SH-SY5Y (cell line): ENCODE results near the gene ADGRB2.

ENCODE experiments used
- GATA2 ChIP-seq: IDR thresholded peaks from 2 replicates; pipeline ENCODE4 v1.6.1; 2011; ENCODE audit warnings: mild to moderate bottlenecking, low read depth, low read length
- GATA3 ChIP-seq: IDR thresholded peaks from 2 replicates; pipeline ENCODE4 v1.6.1; 2011; ENCODE audit warnings: low read depth, mild to moderate bottlenecking, low read length, moderate library complexity

ADGRB2 gene

DNA sequence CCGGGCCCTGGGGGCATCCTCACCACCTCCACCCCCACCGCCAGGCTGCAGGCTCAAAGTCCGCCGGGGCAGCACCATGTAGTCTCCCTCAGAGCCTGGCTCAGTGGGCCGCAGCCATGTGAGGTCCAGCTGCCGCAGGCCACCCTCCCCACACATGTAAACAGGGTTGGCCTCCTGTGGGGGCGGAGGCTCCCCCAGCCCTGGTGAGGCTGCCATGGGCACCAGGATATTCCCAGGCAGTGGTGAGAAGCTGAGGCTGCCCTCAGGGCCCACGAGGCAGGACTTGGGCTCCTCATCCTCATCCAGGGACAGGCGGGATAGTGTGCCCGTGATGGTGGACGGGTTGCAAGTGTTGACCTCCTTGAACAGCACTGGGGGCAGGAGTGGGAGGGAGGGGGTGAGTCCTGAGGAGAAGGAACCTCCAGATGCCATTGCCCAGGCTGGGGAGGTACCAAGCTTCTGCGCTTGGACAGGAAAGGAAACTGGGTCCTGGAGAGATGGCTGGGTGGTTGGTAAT lies 33.0 kb downstream of the ADGRB2 start:
- TF ChIP-seq GATA2: no peak
- no peak for TF ChIP-seq GATA3

DNA sequence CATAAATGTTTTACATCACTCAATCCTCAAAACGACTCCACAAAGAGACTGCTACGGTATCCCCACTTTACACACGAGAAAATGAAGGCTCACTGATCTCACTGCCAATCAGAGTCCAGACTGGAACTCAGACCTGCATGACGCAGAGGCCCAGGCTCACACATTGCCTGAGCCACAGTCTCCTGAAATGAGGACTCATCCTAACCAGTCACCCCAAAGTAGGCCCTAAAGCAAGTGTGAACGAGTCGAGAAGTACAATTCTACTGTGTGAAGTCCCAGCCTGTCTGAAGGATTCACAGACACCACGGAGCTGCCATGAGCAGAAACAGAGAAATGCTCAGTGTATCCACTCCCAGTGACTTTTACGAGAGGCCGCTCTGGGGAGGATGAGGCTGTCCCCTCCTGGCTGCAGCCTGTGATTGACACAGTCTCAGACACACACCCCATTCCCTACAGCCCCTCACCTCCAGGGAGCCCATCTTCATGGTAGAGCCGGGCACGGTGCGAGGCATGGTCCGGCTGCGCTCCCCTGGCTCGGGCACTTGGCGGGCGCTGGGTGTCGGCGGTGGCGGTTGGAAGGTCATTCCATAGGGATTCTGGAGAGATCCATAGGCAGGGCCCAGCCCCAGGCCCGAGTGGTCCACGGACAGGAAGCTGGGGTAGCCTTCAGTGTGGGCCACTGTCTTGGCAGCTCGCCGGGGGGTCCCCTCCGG lies 33.6 kb downstream of the ADGRB2 start:
- TF ChIP-seq GATA3 (no peak), GATA2 (no peak)

DNA sequence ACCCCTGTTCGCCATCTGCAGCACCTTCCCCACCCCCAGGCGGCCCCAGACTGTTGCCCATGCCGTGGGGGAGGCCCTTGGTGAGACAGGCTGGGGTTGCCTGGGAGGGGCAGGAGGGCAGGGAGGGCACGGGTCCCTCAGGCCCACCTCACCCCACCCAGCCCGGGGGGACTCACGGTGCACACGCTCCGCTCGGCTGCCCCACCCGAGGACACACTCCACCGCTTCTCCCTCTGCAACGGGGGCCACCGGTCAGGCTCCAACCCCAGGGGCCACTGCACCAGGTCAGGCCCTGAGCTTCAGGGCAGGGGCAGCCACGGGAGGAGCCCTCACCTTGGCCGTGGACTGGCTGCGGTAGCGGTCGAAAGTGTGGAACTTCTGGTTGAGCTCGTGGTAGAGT lies 36.3 kb downstream of the ADGRB2 start:
- TF ChIP-seq GATA3: no peak
- TF ChIP-seq GATA2: no peak

DNA sequence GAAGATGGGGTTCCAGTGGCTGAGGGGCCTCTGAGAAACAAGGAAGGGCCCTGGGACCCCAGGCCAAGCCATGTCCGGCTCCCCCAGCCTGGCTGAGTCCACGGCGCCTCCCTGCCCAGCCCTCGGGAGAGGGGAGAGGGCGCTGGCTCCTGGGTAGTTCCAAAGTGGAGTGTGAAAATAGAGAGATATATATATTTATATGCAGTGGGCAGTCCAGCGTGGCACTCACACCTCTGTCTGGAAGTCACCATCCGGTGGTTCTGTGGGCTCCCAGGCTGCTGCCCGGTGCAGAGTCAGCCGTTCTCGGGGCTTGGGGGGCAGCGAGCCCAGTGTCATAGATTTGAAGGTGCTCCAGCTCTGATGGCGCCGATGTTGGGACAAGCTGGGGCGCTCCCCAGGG lies 36.9 kb downstream of the ADGRB2 start:
- TF ChIP-seq GATA3 (no peak), GATA2 (no peak)

DNA sequence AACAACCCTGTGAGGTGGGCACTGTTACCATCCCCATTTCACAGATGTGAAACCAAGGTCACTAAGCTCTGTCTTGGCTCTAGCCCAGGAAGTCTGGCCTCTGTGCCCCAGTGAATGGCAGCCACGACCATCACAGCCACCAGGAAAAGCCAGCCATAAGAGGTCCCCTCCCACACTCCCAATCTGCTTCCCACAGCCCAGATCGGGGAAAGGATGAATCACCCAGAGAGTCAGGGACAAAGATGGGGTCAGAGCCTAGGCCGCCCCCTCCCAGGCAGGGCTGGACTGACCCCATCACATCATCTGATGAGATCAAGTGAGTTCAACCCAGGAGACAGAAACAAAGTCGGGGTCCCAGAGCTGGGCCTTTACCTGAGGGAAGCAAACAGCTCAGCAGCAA lies 37.4 kb downstream of the ADGRB2 start:
- TF ChIP-seq GATA2: no peak
- no peak for TF ChIP-seq GATA3

DNA sequence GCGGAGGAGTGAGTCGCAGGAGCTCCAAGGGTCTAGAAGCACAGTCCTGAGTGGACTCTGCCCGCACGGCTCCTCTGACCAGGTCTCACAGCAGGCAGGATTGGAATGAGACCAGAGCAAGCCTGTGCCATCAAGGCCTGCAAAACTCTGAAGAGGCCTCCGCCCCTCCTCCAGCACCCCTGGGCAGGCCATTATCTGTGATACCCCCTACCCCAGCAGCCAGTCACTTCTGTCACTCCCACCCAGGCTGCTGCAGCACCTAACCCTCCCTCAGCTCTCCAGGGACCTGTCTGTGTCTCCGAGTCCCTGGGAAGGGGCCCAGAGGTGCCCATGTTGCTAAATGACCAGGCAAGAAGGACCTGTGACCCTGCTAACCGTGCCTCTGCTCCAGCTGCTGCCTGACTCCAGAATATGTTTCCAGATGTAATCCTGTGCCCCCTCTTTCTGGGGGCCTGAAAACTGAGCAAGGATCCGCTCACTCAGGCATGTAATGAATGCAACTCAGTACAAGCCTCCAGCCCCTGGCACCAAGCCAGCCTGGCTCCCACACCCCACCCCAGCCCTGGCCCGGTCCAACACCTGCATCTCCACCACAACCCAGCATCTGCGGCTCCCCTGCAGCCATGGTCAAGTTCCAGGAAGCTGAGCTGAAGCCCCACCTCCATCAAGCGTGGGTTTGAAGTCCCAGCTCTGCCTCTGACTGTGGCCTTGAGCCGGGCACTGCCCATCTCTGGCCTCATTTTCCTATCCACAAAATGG lies 38.2 kb downstream of the ADGRB2 start:
- TF ChIP-seq GATA2: no peak
- TF ChIP-seq GATA3: no peak

DNA sequence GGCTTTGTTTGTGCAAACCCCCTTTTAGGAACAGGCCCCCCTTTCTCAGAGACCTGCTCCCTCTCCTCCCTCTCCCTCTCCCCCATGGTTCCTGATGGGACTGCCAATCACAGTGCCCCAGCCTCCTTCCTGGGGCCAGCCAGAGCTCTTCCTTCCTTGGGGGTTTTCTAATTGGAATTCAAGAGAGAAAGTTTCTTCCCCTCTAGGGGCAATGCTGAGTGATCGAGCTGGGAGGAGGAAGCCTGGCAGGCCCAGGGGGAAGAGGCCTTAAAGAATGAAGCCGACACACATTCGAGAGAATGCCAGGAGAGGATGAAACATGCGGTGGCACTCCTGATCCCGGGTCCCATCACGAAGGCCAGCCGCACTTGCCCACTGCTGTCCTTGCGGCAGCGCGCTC lies 39.0 kb downstream of the ADGRB2 start:
- TF ChIP-seq GATA3 (no peak), GATA2 (no peak)

DNA sequence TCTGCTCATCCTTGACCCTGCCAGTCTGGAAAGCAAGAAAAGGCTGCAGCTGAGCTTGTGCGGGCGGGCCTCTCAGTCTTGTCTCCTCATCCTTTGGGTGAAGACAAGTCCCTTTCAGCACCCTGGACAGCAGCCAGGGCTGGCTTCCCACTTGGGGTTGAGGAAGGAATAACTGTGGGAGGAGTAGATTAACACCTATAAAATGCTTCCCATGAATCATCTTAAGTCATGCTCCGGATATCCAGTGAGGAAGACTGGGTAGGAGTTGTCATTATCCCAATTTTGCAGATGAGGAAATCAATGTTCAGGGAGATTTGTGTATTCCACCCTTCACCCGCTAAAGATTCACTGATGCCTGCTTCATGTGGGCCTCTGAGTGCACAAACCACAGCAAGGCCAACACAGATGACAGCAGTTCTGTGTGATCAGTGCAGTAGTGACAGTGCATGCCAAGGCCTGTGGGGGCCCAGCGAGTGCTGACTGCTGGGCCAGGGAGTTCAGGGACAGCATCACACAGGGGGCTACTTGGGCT lies 40.2 kb downstream of the ADGRB2 start:
- no peak for TF ChIP-seq GATA2

DNA sequence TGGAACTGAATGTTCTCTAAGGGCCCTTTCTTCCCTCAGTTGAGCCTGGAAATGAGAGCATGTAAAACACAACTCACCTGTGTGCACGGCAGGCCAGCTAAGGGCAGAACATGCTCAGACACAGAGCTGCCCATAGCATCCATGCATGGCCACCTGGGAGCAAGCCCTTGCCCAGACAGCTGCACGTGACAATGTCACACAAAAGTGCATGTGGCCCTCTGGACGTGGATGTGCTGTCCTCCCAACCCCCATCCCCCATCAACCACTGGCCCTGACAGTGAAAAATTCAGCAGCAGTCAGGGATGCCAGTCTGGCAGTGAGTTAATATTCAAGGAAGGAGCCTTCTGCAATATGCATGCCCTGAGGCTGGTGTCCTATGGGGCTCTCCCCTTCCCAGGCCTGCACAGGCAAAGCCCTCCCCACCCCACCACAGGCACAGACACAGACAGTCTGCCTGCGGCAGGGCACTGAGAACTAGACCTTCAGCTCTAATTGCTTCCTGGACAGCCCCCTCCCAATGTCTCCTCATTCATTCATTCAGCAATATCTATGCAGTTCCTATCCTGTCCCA lies 45.7 kb downstream of the ADGRB2 start:
- TF ChIP-seq GATA2: no peak
- no peak for TF ChIP-seq GATA3

DNA sequence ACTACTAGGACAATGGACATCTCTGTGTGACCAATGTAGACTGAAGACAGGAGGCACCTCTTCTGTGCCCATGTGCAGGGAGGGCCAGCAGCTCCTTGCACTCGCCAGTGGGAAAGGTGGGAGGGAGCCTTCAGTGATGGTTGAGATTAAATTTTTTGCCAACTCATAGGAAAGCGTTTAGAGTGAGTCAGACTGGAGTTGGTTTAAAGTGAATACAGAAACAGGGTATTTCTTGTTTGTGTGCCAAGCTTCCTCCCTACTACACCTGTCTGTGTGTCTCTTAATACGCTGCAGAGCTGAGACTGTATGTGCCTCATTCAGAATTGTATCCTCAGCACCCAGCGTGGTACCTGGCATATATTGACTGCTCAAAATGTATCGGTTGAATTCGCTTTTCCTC lies 46.8 kb downstream of the ADGRB2 start:
- no peak for TF ChIP-seq GATA2
- TF ChIP-seq GATA3: no peak

DNA sequence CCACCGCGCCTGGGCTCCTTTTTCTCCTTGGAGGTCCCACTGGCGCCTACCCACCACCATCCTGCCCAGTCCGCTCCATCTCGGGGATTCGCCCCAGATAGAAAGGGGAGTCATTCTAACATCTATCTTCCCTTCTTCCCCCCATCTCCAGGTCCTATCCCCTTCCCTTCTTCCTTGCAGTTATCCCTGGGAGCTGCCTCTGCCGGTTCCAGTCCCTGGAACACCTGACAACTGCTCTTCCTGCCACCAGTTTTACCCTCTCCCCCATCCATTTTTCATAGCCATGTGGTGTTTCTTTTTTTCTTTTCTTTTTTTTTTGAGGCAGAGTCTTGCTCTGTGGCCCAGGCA lies 48.3 kb downstream of the ADGRB2 start:
- TF ChIP-seq GATA2 (no peak), GATA3 (no peak)

DNA sequence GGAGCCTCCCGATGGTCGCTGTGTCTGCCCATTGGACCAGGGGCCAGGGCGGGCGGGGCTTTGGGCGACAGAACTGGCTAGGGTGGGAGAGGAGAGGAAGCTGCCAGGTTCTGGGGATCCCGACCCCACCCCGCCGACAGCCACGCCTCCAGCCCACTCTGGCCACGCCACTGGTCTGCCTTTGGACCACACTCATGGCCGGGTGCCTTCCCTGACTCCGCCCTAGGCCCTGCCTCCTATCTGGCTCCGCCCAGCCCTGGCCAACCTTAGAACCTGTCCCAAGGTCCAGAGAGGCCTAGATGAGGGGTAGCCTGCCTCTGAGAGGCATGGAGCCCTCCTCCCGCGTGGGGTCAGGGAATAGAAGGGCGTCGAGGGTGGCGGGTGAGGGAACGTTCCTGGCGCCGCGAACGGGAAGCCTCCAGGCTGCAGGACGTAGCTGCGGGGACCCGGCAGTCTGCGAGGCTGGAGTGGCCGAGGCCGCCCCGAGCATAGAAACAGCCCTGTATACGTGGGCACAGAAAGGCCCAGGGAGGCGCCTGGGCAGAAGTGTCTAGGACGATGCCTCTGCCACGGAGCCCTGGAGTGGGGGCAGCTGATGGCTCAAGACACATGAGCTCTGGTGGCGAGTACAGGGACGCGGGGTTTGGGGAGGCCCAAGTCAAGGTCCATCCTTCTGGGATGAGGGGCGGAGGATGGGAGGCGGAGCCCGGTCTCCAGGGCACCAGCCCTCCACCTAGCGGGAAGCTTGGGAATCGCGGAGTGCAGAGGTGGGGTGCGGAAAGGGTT lies 48.9 kb downstream of the ADGRB2 start:
- TF ChIP-seq GATA2 (no peak), GATA3 (no peak)

DNA sequence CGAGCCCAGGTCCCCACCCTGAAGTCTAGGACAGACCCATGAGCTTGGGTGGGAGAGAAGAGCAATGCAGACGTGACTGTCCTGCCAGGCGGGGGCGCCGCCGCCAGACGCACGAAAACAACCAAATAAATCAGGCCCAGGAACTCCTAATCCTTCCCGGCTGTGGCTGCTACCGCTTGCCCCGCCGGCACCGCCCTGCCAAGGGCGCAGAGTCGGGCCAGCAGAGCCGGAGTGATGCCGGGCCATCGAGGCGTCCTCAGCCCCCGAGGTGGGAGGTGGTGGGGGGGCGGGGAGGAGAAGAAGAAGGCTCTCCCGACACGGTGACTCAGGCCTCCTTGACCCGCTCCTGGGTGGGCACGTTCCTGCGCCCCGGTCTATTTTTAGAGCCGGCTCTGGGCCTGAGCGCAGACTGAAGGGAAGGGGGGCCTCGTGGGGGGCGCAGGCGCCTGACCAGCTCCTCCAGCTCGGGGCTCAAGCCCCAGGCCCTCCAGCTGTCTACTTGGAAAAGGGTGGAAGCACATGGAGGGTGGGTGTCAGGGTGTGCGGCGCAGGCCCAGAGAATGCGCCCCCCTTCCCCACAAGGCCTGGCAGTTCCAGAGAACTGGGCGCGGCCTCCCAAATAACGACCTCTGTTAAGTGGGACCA lies 49.6 kb downstream of the ADGRB2 start:
- TF ChIP-seq GATA2 (no peak), GATA3 (no peak)

DNA sequence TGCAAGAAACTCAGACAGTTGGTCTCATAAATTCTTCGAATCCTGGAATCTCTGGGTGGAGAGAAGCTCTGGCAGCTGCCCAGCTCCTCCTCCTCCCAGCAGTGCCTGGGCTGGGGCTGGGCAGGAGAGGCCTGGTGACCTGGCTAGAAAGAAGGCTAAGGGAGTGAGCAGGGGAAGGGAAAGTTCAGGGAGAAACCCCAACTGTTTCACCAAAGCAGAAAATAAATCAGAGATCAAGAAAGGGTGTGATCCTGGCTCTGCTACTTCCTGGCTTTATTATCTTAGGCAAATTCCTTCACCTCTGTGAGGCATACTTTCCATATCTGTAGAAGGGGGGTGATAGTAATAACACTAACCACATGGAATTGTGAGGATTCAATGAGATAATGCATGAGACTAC lies 51.5 kb downstream of the ADGRB2 start:
- TF ChIP-seq GATA3 (no peak), GATA2 (no peak)
